AML-193 (cell line): ENCODE results near the gene CRTAC1.
A peak's percentile ranks its signal among the peaks of the same experiment; 100 is the strongest.

Experiments used
- DNase-seq, 2 experiments: peaks; one replicate each; lab custom pipeline; 2025; lab: John Stamatoyannopoulos, UW

The CRTAC1 gene

GRCh38 chr10:97924678-97925077 lies 105.7 kb downstream of the CRTAC1 start:
- no peak for DNase-seq

GRCh38 chr10:97923476-97923875 lies 106.9 kb downstream of the CRTAC1 start:
- no peak for DNase-seq

GRCh38 chr10:97923057-97923456 lies 107.4 kb downstream of the CRTAC1 start:
- no peak for DNase-seq

GRCh38 chr10:97922022-97922758 lies 108.2 kb downstream of the CRTAC1 start:
- no peak for DNase-seq

GRCh38 chr10:97921581-97922021 lies 108.8 kb downstream of the CRTAC1 start:
- no peak for DNase-seq

GRCh38 chr10:97920865-97921264 lies 109.6 kb downstream of the CRTAC1 start:
- no peak for DNase-seq

GRCh38 chr10:97919012-97919411 lies 111.4 kb downstream of the CRTAC1 start:
- DNase-seq, result no peak

- DNase-seq, result peak in 1 of 2 experiments; percentile 8
Observed at GRCh38 chr10:97916586-97916985, 113.8 kb downstream of the CRTAC1 start.

GRCh38 chr10:97915346-97916131 lies 114.9 kb downstream of the CRTAC1 start:
- DNase-seq, result no peak

- peak; percentile 18 to 24 for DNase-seq
Observed at GRCh38 chr10:97914837-97915211, 115.6 kb downstream of the CRTAC1 start.

- DNase-seq, result no peak
Observed at GRCh38 chr10:97914171-97914836, 116.1 kb downstream of the CRTAC1 start.

GRCh38 chr10:97913614-97914013 lies 116.8 kb downstream of the CRTAC1 start:
- DNase-seq, result no peak

- DNase-seq, result no peak
Observed at GRCh38 chr10:97913193-97913592, 117.2 kb downstream of the CRTAC1 start.

GRCh38 chr10:97911217-97911616 lies 119.2 kb downstream of the CRTAC1 start:
- no peak for DNase-seq

GRCh38 chr10:97910661-97911060 lies 119.8 kb downstream of the CRTAC1 start:
- DNase-seq, result no peak

- no peak for DNase-seq
Observed at GRCh38 chr10:97907830-97908229, 122.6 kb downstream of the CRTAC1 start.

GRCh38 chr10:97907211-97907610 lies 123.2 kb downstream of the CRTAC1 start:
- no peak for DNase-seq

GRCh38 chr10:97905276-97905675 lies 125.1 kb downstream of the CRTAC1 start:
- DNase-seq, result no peak

GRCh38 chr10:97904576-97904975 lies 125.8 kb downstream of the CRTAC1 start:
- no peak for DNase-seq

- DNase-seq, result no peak
Observed at GRCh38 chr10:97904018-97904381, 126.4 kb downstream of the CRTAC1 start.

- DNase-seq, result no peak
Observed at GRCh38 chr10:97903128-97904017, 127.0 kb downstream of the CRTAC1 start.

- DNase-seq, result no peak
Observed at GRCh38 chr10:97901381-97901780, 129.0 kb downstream of the CRTAC1 start.
